GM23338 (cell line): ENCODE measurements around the gene GRID2IP. TPM values are rescaled to one million over a fixed set of nuclear protein-coding genes. Genes with fewer than 3 reads are reported as not detected.

Experiments
- ATAC-seq: fragments of 200-7000 bp; cut with Tn5 transposase; 3 replicates; pipeline ENCODE4 v1.9.1; 2020
- DNase-seq: peaks from one replicate; pipeline ENCODE4 v3.0.0-alpha.2; 2015; ENCODE audit warnings: low spot score
- H2AFZ ChIP-seq: fragments of 200-600 bp; sonication (generic); 2 replicates; pipeline ENCODE4 v1.8.0; 2016; ENCODE audit warnings: antibody characterized with exemption, mild to moderate bottlenecking, moderate library complexity
- H3F3A ChIP-seq: fragments of 200-600 bp; sonication (generic); replicated peaks from 2 replicates; pipeline ENCODE4 v1.8.0; 2017; ENCODE audit warnings: antibody characterized with exemption, mixed run types, low read depth
- H3K27ac ChIP-seq: fragments of 200-600 bp; sonication (generic); 2 replicates; pipeline ENCODE4 v1.6.1; 2016; ENCODE audit warnings: low read depth
- H3K27me3 ChIP-seq: fragments of 200-600 bp; sonication (generic); 2 replicates; pipeline ENCODE4 v1.8.0; 2016; ENCODE audit warnings: mild to moderate bottlenecking, mixed run types, moderate library complexity; ENCODE audit not compliant: insufficient read depth
- H3K36me3 ChIP-seq: fragments of 200-600 bp; sonication (generic); 2 replicates; pipeline ENCODE4 v1.8.0; 2016; ENCODE audit warnings: mild to moderate bottlenecking; ENCODE audit not compliant: insufficient read depth
- H3K4me1 ChIP-seq: fragments of 200-600 bp; sonication (generic); 2 replicates; pipeline ENCODE4 v1.8.0; 2016; ENCODE audit warnings: mild to moderate bottlenecking, moderate library complexity; ENCODE audit not compliant: insufficient read depth
- H3K4me2 ChIP-seq: fragments of 200-600 bp; sonication (generic); 2 replicates; pipeline ENCODE4 v1.7.1; 2017; ENCODE audit warnings: mixed run types
- H3K4me3 ChIP-seq: fragments of 200-600 bp; sonication (generic); 2 replicates; pipeline ENCODE4 v1.6.1; 2016; ENCODE audit warnings: mixed run types
- H3K79me2 ChIP-seq: fragments of 200-600 bp; sonication (generic); replicated peaks from 2 replicates; pipeline ENCODE4 v1.8.0; 2017; ENCODE audit warnings: mild to moderate bottlenecking; ENCODE audit not compliant: insufficient read depth
- H3K9me2 ChIP-seq: fragments of 200-600 bp; sonication (generic); 2 replicates; pipeline ENCODE4 v1.8.0; 2017; ENCODE audit not compliant: insufficient read depth
- H4K20me1 ChIP-seq: fragments of 200-600 bp; sonication (generic); replicated peaks from 2 replicates; pipeline ENCODE4 v1.8.0; 2017; ENCODE audit warnings: mild to moderate bottlenecking; ENCODE audit not compliant: insufficient read depth
- H3K27ac Mint-ChIP-seq: 2 replicates; pipeline ENCODE4 v1.8.0; 2020; ENCODE audit warnings: inconsistent platforms, mild to moderate bottlenecking, moderate library complexity, mixed read lengths
- H3K27me3 Mint-ChIP-seq: 3 replicates; pipeline ENCODE4 v1.8.0; 2022; ENCODE audit warnings: low read depth, mild to moderate bottlenecking, moderate library complexity, mixed read lengths, inconsistent platforms; ENCODE audit not compliant: insufficient read depth, poor library complexity
- H3K36me3 Mint-ChIP-seq: 3 replicates; pipeline ENCODE4 v1.8.0; 2021; ENCODE audit warnings: low read depth, mild to moderate bottlenecking, inconsistent platforms, moderate library complexity, mixed read lengths
- H3K4me1 Mint-ChIP-seq: 3 replicates; pipeline ENCODE4 v1.8.0; 2020; ENCODE audit warnings: mild to moderate bottlenecking, inconsistent platforms, mixed read lengths
- H3K4me3 Mint-ChIP-seq: 3 replicates; pipeline ENCODE4 v1.8.0; 2021; ENCODE audit warnings: moderate library complexity, mild to moderate bottlenecking, inconsistent platforms, mixed read lengths
- H3K9me3 Mint-ChIP-seq: 3 replicates; pipeline ENCODE4 v1.8.0; 2020; ENCODE audit warnings: moderate library complexity, mild to moderate bottlenecking, inconsistent platforms, mixed read lengths
- ETS1 ChIP-seq: IDR thresholded peaks from 2 replicates; pipeline ENCODE4 v1.6.1; 2016; ENCODE audit warnings: antibody characterized with exemption
- JUNB ChIP-seq: IDR thresholded peaks from one replicate; pipeline ENCODE4 v1.6.1; 2016; ENCODE audit warnings: antibody characterized with exemption; ENCODE audit not compliant: unreplicated experiment
- STAT1 ChIP-seq: IDR thresholded peaks from one replicate; pipeline ENCODE4 v1.6.1; 2016; ENCODE audit warnings: antibody characterized with exemption; ENCODE audit not compliant: unreplicated experiment
- ZNF114 ChIP-seq: fragments of 250-450 bp; sonication (Bioruptor Pico); IDR thresholded peaks from 2 replicates; pipeline ENCODE4 v1.5.0; 2020; ENCODE audit warnings: mild to moderate bottlenecking, moderate library complexity
- ZNF462 ChIP-seq: fragments of 250-450 bp; sonication (Bioruptor Pico); IDR thresholded peaks from 2 replicates; pipeline ENCODE4 v1.5.0; 2020; ENCODE audit warnings: mild to moderate bottlenecking, moderate library complexity
- polyA plus RNA-seq: library from polyadenylated mRNA; unstranded; fragments of >200 nt; fragmentation: Nextera tagmentation; extraction: Ambion mirVana; gene quantifications from 2 replicates; pipeline ENCODE4 v1.2.1, GENCODE V29; 2016
- total RNA-seq: library from RNA; depleted of rRNA; stranded (reverse); fragments of >200 nt; shearing (Covaris generic); gene quantifications from 2 replicates; pipeline ENCODE4 v1.2.3, GENCODE V29; 2014

GRID2IP gene
- total and polyA plus RNA-seq, 2 experiments from 2014 or later, result 0.73 to 1.5 TPM

GRCh38 chr7:6487184-6487545, 64.1 kb downstream of the GRID2IP start:
- Histone ChIP-seq H4K20me1 (peaks cover 7% of the 10 kb centered on the region), H3K27ac (no peak overlapping the region), H3K27me3 (no peaks in the 10 kb centered on the region), H3K79me2 (peaks cover 13% of the 10 kb centered on the region), H2AFZ (no peak overlapping the region), H3K4me1 (peaks cover 6% of the 10 kb centered on the region; the same call in 1 of the 2 replicates), H3K4me3 (no peak overlapping the region), H3K9me2 (0 out of 2 replicates have a peak, but pooled peaks cover 3% of the 10 kb centered on the region), H3F3A (peaks cover 7% of the 10 kb centered on the region), H3K4me2 (no peak overlapping the region), H3K36me3 (no peaks in the 10 kb centered on the region)
- no peak for DNase-seq
- ATAC-seq, result no peak
- peaks cover 12% of the 10 kb centered on the region; the same call in 1 of the 3 replicates for H3K36me3 Mint-ChIP-seq
- no peak overlapping the region for H3K4me3 Mint-ChIP-seq
- TF ChIP-seq ETS1 (no peak), JUNB (no peak), ZNF114 (CRISPR knock-in tag) (no peak), ZNF462 (CRISPR knock-in tag) (no peak), STAT1 (no peak)
- H3K9me3 Mint-ChIP-seq, result peaks cover 21% of the 10 kb centered on the region
- H3K4me1 Mint-ChIP-seq, result peaks cover 9% of the 10 kb centered on the region; the same call in 2 of the 3 replicates
- H3K27ac Mint-ChIP-seq, result no peak overlapping the region
- peaks cover 6% of the 10 kb centered on the region for H3K27me3 Mint-ChIP-seq
